SHP77 (cell line): Measurements from ENCODE around the gene ENDOD1.
A peak's percentile ranks its signal among the peaks of the same experiment; 100 is the strongest.
"Not testable (repeated sequence)": the region's sequence is repeated elsewhere in the genome, so short reads cannot be mapped to it uniquely, and the experiment has no call there.

Experiments
- DNase-seq, 2 experiments: peaks; one replicate each; lab custom pipeline; 2025; lab: John Stamatoyannopoulos, UW

The ENDOD1 gene

DNA sequence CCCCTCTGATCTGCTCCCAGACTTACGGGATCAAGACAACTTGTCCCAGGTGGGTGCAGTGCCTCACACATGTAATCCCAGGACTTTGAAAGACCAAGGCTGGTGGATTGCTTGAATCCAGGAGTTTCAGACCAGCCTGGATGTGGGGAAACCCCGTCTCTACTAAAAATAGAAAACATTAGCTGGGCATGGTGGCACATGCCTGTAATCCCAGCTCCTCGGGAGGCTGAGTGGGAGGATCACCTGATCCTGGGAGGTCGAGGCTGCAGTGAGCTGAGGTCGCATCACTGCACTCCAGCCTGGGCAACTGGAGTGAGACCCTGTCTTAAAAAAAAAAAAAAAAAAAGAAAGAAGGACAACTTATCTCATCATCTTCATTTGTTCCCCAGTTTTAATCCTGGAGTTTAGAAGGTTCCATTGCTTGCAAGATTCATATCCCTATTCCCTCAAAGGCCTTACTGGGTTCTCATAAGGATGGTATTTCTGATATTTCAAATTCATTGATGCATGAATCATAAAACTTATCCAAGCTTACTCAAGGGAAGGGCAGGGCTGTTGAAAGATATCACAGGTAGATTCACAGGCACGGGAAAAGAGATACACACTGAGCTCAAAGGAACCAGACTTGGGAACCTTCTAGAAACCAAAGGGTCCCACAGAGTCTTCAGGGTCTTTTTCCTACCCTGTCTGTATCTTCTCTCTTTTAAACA is 14.6 kb downstream of the ENDOD1 start:
- no peak for DNase-seq

DNA sequence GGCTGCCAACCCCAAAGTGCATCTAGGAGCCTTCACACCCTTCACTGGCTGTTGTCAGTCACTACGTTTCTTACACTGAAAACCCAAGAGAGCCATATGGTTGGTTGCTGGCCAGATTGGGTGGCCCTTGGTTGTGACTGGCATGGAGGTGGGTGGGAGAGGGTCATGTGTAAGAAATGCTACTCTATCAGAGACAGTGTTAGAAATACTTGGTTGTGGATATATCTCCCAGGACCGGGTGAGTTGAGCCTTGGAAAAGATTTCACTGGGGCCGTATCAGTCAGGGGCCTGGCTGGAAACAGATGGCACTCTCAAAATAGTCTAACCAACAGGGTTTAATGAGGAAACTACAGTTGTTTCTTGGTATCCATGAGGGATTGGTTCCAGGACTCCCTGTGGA is 15.2 kb downstream of the ENDOD1 start:
- DNase-seq: no peak

DNA sequence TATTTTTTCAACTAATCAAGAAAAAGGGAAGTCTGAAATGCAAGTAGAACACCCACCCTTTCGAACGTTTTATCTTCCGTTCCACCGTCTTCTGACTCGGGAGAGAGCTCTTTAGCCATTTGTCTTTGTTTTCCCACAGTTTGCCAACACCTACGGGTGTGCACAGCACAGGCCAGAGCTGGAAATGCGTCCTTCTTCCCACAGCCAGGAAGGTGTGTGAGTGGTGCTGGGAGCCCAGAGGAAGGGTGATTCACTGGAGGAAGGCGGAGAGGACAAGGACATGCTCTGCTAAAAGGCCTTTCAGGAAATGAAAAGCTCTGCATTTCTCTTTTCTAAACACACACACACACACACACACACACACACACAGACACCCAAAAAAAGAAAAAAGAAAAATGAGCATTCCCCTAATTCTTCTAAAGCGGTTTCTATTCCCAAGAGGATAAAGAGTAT is 18.5 kb downstream of the ENDOD1 start:
- DNase-seq: no peak

DNA sequence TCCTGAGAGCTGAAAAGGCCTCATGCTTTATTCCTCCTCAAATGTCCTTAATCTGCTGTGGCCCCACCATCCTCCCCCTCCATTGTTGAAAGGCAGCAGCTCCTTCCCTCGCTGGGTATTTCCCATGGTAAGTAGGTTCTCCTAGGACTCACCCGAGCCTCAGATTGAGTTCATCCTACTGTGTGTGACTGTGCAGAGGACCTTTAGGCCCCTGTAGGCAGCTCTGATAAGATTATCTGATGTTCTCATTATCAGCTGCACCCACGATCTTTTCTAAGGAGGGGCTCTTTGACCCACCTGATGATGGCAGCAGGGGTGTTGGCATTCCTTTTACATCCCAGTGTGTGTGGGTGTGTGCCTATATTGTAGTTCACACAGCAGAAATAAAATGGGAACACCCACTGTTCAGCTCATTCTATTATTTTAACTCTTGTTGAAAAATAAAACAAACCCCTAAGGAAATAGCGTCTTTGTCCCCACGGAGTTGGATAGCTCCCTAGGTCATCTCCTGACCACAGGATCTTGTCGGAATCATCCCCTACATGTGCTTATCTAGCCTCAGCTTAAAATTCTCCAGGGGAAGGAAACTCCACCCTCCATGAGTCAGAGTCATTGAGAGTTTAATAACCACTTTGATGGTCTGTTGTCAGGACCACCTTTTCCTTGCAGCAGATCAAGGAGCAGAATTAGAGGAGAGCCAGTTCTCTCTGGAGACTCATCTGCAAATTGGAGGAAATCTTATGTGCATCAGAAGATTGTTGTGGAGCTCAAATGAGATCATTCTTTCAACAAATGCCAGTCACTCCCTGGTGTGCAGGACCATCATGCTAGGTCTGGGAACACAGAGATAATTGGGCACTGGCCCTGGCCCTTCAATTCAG is 19.3 kb downstream of the ENDOD1 start:
- no peak for DNase-seq

DNA sequence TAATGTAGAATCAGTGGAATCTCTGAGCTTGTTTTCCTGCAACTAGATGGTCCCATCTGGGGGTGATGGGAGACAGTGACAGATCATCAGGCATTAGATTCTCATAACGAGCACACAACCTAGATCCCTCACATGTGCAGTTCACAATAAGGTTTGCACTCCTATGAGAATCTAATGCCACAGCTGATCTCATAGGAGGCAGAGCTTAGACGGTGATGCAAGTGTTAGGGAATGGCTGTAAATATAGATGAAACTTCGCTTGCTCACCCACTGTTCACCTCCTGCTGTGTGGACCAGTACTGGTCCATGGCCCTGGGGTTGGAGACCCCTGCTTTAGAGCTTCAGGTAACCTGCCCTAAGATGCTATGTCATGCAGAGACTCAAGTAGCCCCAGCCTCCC is 21.8 kb downstream of the ENDOD1 start:
- not testable (repeated sequence) for DNase-seq

- DNase-seq: no peak
These were observed 22.4 kb downstream of the ENDOD1 start for GRCh38 chr11:95111923-95112540.

DNA sequence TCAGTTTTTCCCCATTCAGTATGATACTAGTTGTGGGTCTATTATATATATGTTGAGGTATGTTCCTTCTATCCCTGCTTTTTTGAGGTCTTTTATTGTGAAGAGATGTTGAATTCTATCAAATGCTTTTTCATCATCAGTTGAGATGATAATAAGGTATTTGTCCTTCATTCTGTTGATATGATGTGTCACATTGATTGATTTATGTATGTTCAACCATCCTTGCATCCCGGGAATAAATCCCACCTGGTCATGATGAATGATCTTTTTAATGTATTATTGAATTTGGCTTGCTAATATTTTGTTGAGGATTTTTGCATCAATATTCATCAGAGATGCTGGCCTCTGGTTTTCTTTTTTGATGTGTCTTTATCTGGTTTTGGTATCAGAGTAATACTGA is 26.0 kb downstream of the ENDOD1 start:
- DNase-seq: no peak

GRCh38 chr11:95119361-95120060 is 29.9 kb downstream of the ENDOD1 start:
- DNase-seq: no peak

GRCh38 chr11:95121698-95122097 is 32.1 kb downstream of the ENDOD1 start:
- no peak for DNase-seq

- DNase-seq: no peak
These were observed 33.9 kb downstream of the ENDOD1 start for GRCh38 chr11:95123556-95123955.

- DNase-seq: no peak
These were observed 39.0 kb downstream of the ENDOD1 start for GRCh38 chr11:95128602-95129001.

DNA sequence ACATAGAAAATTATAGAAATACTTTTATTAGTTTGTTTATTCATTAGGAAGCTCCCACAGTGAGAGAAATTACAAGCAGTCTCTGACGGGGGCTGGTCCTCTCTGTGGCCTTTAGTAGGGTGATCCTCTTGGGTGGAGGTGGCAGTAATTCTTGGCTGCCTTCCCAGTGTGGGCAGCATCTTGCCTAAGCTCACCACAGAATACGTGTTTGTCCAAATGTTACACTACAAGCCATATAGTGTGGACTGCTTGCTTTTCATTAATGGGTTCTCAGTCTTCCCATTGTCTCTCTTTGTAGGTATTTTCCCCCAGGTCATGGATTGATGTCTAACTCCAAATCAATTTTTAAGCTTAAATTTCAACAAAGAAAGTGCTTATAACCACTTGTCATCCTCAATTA is 43.3 kb downstream of the ENDOD1 start:
- no peak for DNase-seq

DNA sequence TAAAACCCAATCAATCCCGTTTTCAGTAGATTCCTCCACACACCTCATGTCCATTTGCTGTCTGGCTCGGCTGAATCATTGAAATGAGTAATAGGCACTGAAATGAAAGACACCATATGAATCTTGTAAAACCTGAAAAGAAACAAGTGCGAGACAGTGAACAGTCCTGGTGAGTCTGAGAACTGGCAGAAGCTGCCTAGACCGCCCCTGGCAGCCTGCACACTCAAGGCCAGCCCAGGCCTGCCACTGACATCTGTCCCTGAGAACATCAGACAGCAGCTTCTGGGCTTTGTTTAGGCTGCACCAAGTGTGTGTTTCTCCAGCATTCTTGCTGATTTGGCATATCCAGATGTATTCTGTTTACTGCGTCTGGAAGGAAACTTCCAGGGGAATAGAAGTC is 44.8 kb downstream of the ENDOD1 start:
- no peak for DNase-seq

GRCh38 chr11:95135155-95135554 is 45.5 kb downstream of the ENDOD1 start:
- DNase-seq: no peak

DNA sequence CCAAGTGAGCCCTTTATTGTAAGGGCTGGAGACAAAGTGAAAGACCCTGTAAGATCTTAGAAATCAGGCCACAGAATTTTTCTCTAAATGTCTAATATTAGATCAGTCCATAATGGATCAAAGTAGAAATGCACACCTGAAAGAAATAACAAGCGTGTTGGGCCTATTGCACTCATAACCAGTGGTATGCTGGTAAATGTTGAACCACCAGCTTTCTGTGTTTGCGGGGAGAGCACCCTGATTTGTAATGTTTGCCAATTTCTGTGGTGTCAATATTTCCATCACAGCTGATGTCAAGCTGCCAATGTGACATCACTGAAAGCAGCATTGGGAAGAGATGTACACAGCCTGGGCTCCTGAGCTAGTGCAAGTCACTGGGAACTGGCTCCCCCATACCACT is 46.2 kb downstream of the ENDOD1 start:
- DNase-seq: no peak

GRCh38 chr11:95136747-95137146 is 47.1 kb downstream of the ENDOD1 start:
- not testable (repeated sequence) for DNase-seq

- no peak for DNase-seq
These were observed 47.7 kb downstream of the ENDOD1 start for GRCh38 chr11:95137299-95137698.

DNA sequence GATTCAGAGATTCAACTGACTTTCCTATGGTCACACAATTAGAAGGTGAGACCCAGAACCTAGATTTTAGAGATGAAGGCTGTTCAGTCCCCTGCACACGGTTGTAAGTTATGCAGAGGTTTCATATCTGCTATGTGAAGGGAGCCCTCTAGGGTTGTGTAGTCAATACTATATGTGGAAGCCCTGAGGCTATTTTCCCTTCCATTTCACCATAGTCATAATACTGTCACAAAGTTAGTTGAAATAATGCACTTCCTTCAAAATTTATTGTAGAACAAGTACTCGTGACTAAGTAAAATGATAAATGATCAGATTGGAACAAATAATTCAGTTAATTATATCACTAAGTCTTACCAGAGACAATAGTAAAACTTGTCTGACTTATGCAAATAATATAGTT is 48.8 kb downstream of the ENDOD1 start:
- DNase-seq: peak in 1 of 2 experiments; percentile 25

DNA sequence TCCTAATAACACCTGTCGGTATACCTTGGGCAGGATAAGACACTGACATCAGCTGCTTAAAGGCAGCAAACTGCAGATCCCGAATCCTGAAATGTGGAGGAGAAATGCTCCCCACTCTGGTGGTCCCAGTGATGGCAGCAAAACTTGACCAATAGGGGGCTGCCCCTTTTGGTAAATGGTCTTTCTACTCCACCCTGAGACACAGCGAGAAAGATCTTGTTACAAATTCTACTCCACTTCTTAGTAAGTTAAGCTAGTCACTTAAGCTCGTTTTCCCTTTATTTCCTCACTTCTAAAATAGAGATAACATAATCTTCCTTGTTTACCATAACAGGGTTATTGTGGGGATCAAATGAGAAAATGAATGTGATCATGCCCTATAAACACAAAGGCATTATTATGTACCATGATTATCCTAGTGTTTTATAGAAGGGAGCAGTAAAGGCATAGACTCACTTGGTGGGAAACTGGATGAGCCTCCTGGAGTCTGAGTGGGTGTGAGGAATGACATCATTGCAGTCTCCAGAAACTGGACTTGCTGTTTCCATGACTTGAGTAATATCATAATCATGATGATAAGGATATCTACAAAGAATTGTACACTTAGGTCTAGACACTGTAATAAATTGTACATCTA is 50.9 kb downstream of the ENDOD1 start:
- no peak for DNase-seq

DNA sequence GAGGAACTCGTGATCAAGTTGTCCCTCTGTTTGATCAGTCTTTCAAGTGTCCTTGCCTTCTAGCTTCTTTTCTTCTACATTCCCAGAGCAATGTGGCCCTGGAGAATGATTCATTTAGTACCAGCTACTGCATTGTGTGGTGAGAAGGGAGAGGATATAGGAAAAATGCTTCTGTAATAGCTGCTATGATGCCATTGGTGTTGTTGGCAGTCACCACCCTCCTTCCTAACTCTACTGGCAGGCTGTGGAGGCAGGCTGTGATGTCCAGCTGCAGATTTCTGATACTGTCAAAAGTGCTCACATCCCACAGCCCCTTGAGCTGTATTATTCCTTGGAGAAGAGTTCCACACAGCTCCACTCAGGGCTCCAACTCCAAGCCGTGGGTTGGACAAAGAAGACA is 52.8 kb downstream of the ENDOD1 start:
- no peak for DNase-seq

GRCh38 chr11:95143106-95143681 is 53.5 kb downstream of the ENDOD1 start:
- no peak for DNase-seq
